Measurements from ENCODE around the gene SLC6A19. TPM values are rescaled to one million over a fixed set of nuclear protein-coding genes. Genes with fewer than 3 reads are reported as not detected.

SLC6A19 gene
- total and polyA plus RNA-seq, 2 of the 13 experiments (the other 11 are each of a cell fraction or from before 2014, with no cell fraction given) = 0.02 TPM; not detected in 1

DNA sequence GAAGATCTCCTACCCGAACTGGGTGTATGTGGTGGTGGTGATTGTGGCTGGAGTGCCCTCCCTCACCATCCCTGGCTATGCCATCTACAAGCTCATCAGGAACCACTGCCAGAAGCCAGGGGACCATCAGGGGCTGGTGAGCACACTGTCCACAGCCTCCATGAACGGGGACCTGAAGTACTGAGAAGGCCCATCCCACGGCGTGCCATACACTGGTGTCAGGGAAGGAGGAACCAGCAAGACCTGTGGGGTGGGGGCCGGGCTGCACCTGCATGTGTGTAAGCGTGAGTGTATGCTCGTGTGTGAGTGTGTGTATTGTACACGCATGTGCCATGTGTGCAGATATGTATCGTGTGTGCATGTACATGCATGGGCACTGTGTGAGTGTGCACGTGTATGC, 20.3 kb downstream of the SLC6A19 start:
- TF ChIP-seq ZNF768 (CRISPR knock-in tag; IDR thresholded peaks at IDR 0.05) = no peak
- TF ChIP-seq, protein P1, sequence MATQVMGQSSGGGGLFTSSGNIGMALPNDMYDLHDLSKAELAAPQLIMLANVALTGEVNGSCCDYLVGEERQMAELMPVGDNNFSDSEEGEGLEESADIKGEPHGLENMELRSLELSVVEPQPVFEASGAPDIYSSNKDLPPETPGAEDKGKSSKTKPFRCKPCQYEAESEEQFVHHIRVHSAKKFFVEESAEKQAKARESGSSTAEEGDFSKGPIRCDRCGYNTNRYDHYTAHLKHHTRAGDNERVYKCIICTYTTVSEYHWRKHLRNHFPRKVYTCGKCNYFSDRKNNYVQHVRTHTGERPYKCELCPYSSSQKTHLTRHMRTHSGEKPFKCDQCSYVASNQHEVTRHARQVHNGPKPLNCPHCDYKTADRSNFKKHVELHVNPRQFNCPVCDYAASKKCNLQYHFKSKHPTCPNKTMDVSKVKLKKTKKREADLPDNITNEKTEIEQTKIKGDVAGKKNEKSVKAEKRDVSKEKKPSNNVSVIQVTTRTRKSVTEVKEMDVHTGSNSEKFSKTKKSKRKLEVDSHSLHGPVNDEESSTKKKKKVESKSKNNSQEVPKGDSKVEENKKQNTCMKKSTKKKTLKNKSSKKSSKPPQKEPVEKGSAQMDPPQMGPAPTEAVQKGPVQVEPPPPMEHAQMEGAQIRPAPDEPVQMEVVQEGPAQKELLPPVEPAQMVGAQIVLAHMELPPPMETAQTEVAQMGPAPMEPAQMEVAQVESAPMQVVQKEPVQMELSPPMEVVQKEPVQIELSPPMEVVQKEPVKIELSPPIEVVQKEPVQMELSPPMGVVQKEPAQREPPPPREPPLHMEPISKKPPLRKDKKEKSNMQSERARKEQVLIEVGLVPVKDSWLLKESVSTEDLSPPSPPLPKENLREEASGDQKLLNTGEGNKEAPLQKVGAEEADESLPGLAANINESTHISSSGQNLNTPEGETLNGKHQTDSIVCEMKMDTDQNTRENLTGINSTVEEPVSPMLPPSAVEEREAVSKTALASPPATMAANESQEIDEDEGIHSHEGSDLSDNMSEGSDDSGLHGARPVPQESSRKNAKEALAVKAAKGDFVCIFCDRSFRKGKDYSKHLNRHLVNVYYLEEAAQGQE (IDR thresholded peaks at IDR 0.05; ENCODE audit: borderline replicate concordance in 1 of 2, low read depth in 1 of 2, low read length in 2 of 2) = no peak
- no peak for TF ChIP-seq FIP1L1 (IDR thresholded peaks at IDR 0.05; ENCODE audit: borderline replicate concordance, insufficient read depth, low read depth, low read length)
- TF ChIP-seq, protein P2, sequence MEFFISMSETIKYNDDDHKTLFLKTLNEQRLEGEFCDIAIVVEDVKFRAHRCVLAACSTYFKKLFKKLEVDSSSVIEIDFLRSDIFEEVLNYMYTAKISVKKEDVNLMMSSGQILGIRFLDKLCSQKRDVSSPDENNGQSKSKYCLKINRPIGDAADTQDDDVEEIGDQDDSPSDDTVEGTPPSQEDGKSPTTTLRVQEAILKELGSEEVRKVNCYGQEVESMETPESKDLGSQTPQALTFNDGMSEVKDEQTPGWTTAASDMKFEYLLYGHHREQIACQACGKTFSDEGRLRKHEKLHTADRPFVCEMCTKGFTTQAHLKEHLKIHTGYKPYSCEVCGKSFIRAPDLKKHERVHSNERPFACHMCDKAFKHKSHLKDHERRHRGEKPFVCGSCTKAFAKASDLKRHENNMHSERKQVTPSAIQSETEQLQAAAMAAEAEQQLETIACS (CRISPR knock-in tag; IDR thresholded peaks at IDR 0.05) = no peak
- TF ChIP-seq ZFP62 (CRISPR knock-in tag; IDR thresholded peaks at IDR 0.05) = no peak
- TF ChIP-seq SALL2 (CRISPR knock-in tag; IDR thresholded peaks at IDR 0.05) = no peak
- no peaks in the 10 kb centered on the region for H3K9me3 ChIP-seq (ENCODE audit: low read length)
- ChIA-PET POLR2A (no interaction called here), CTCF (ENCODE audit: low intra/inter-chr PET ratio, low total read pairs) (no interaction called here)
- WGBS (ENCODE audit: low lambda C conversion rate) = 67% methylated on average over 8 of the region's 10 CpGs
- H3K27me3 ChIP-seq (ENCODE audit: control insufficient read depth in 1 of 2, insufficient read depth in 2 of 2, low read length in 2 of 2) = peaks cover 8 to 64% of the 10 kb centered on the region in 2 experiments; a peak in 4 of 5 replicates
- H3K36me3 ChIP-seq (replicated peaks in 1 of 2; ENCODE audit: control insufficient read depth in 1 of 2, insufficient read depth in 2 of 2, low read length in 2 of 2) = no peaks in the 10 kb centered on the region
- H4K20me1 ChIP-seq (ENCODE audit: insufficient read depth, low read length) = no peaks in the 10 kb centered on the region
- H3K79me2 ChIP-seq (ENCODE audit: insufficient read depth, low read length) = no peaks in the 10 kb centered on the region
- ATAC-seq = no peak
- H3K4me2 ChIP-seq (ENCODE audit: low read depth, low read length) = no peak overlapping the region
- BruUV-seq (replicated peaks) = no TSS peak
- H2AFZ ChIP-seq (ENCODE audit: low read length) = no peak overlapping the region
- no peak for FAIRE-seq
- H3K4me1 ChIP-seq (ENCODE audit: insufficient read depth, low read length) = no peaks in the 10 kb centered on the region
- no peak for DNase-seq (ENCODE audit: low spot score)
- intact Hi-C loops (cut with micrococcal nuclease; ENCODE audit: unreplicated experiment) = no loop called here
- no peak overlapping the region for H3K27ac ChIP-seq (ENCODE audit: extremely low read length, insufficient read depth, low read length)
- no peak overlapping the region for H3K9ac ChIP-seq (ENCODE audit: insufficient read depth, low read depth, low read length)
- no peak overlapping the region for H3K4me3 ChIP-seq (replicated peaks in 1 of 3; ENCODE audit: insufficient read depth in 1 of 3, low read depth in 2 of 3, low read length in 3 of 3)
- in situ Hi-C loops (cut with HindIII; ENCODE audit: extremely low pct_ligation_motif_present, low pct_unique_long_range_greater_than_20kb) = no loop called here

Measured in HepG2 (cell line).